Measurements from ENCODE around the gene MARF1. TPM values are rescaled to one million over a fixed set of nuclear protein-coding genes. Genes with fewer than 3 reads are reported as not detected.
"Not testable (repeated sequence)": the region's sequence is repeated elsewhere in the genome, so short reads cannot be mapped to it uniquely, and the experiment has no call there.

MARF1 gene
- total RNA-seq, 2 donors from 2014 or later, result 28.0 to 33.2 TPM

DNA sequence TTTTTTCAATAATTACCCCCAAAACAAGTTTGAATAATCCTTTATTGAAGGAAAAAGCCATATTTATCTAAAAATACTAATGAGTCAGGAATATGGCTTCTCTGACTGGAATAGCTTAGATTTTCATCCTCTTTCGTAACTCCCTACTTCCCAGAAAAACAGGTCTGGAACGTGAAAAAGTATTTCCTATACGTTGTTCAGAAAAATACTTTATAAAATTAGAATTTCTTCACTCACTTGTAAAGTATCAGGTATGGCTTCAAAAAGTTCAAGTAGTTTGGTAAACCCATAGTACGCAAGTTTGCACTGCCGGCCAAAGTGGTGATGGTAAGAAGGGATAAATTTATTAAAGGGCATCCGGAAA is 33.7 kb downstream of the MARF1 start:
- H3K27ac ChIP-seq, result no peak overlapping the region
- WGBS, 2 donors, result 89 to 92% methylated on average over 6 of the region's 6 CpGs

GRCh38 chr16:15608398-15609285 is 34.3 kb downstream of the MARF1 start:
- no peak overlapping the region for H3K27ac ChIP-seq
- TF ChIP-seq, protein P1, sequence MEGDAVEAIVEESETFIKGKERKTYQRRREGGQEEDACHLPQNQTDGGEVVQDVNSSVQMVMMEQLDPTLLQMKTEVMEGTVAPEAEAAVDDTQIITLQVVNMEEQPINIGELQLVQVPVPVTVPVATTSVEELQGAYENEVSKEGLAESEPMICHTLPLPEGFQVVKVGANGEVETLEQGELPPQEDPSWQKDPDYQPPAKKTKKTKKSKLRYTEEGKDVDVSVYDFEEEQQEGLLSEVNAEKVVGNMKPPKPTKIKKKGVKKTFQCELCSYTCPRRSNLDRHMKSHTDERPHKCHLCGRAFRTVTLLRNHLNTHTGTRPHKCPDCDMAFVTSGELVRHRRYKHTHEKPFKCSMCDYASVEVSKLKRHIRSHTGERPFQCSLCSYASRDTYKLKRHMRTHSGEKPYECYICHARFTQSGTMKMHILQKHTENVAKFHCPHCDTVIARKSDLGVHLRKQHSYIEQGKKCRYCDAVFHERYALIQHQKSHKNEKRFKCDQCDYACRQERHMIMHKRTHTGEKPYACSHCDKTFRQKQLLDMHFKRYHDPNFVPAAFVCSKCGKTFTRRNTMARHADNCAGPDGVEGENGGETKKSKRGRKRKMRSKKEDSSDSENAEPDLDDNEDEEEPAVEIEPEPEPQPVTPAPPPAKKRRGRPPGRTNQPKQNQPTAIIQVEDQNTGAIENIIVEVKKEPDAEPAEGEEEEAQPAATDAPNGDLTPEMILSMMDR (IDR thresholded peaks at IDR 0.05), result no peak
- TF ChIP-seq POLR2A (IDR thresholded peaks at IDR 0.05), result no peak
- DNase-seq (no peak), ATAC-seq (no peak)
- H3K9me3 ChIP-seq, result no peaks in the 10 kb centered on the region
- peaks cover 9 to 21% of the 10 kb centered on the region in 2 donors for H3K36me3 ChIP-seq (replicated peaks in 1 of 2; ENCODE audit: insufficient read depth in 1 of 2, low read depth in 2 of 2)
- H3K4me1 ChIP-seq, result peaks cover 10% of the 10 kb centered on the region
- intact Hi-C loops (cut with DNase I), result no loop called here
- 82 to 85% methylated on average over 19 of the region's 19 CpGs for WGBS, 2 donors
- H3K27me3 ChIP-seq, result no peaks in the 10 kb centered on the region
- no peak overlapping the region for H3K4me3 ChIP-seq

More for the DNA sequence above, 33.7 kb downstream of the MARF1 start:
- H3K4me3 ChIP-seq, result no peak overlapping the region
- no peaks in the 10 kb centered on the region for H3K27me3 ChIP-seq
- TF ChIP-seq, protein P1 (IDR thresholded peaks at IDR 0.05), result no peak
- TF ChIP-seq POLR2A (IDR thresholded peaks at IDR 0.05), result no peak
- no peaks in the 10 kb centered on the region for H3K9me3 ChIP-seq
- peaks cover 9 to 24% of the 10 kb centered on the region in 2 donors for H3K36me3 ChIP-seq (replicated peaks in 1 of 2; ENCODE audit: insufficient read depth in 1 of 2, low read depth in 2 of 2)
- DNase-seq (no peak), ATAC-seq (no peak)
- intact Hi-C loops (cut with DNase I), result no loop called here
- H3K4me1 ChIP-seq, result peaks cover 10% of the 10 kb centered on the region

- 77 to 89% methylated on average over 13 of the region's 13 CpGs for WGBS, 2 donors
- peak; percentile 61 for ATAC-seq
- intact Hi-C loops (cut with DNase I), result no loop called here
- TF ChIP-seq, protein P1 (IDR thresholded peaks at IDR 0.05), result no peak
- no peak for TF ChIP-seq POLR2A (IDR thresholded peaks at IDR 0.05)
- Histone ChIP-seq H3K4me3 (no peak overlapping the region), H3K27me3 (no peaks in the 10 kb centered on the region), H3K36me3 (replicated peaks in 1 of 2; ENCODE audit: insufficient read depth in 1 of 2, low read depth in 2 of 2) (peaks cover 9 to 21% of the 10 kb centered on the region in 2 donors), H3K27ac (no peak overlapping the region), H3K4me1 (peaks cover 10% of the 10 kb centered on the region), H3K9me3 (no peaks in the 10 kb centered on the region)
- peak in 2 of 4 donors; percentile 33 to 57 for DNase-seq
Observed at GRCh38 chr16:15607700-15608396, 35.1 kb downstream of the MARF1 start.

DNA sequence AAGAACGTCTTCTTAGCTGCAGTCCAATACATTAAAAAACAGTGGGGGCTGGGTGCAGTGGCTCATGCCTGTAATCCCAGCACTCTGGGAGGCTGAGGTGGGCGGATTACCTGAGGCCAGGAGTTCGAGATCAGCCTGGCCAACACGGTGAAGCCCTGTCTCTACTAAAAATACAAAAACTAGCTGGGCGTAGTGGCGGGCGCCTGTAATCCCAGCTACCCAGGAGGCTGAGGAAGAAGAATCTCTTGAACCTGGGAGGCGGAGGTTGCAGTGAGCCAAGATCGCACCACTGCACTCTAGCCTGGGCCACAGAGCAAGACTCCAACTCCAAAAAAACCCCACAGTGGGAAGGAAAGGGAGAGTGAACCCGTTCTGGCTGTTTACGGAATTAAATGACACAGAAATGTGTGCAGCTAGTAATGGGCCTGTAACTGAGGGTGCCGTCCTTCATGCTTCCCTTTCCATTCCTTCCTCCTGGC is 35.7 kb downstream of the MARF1 start:
- H3K4me1 ChIP-seq; H3K4me3 ChIP-seq; ATAC-seq; H3K27me3 ChIP-seq; H3K27ac ChIP-seq; DNase-seq; H3K9me3 ChIP-seq; intact Hi-C loops (cut with DNase I): not testable (repeated sequence)
- peaks cover 9 to 21% of the 10 kb centered on the region in 2 donors for H3K36me3 ChIP-seq (replicated peaks in 1 of 2; ENCODE audit: insufficient read depth in 1 of 2, low read depth in 2 of 2)
- WGBS, 2 donors, result 89% methylated on average over 12 of the region's 12 CpGs

- no peak overlapping the region for H3K27ac ChIP-seq
- H3K9me3 ChIP-seq, result no peaks in the 10 kb centered on the region
- WGBS, 2 donors, result 89 to 95% methylated on average over 5 of the region's 5 CpGs
- no peak for ATAC-seq
- peaks cover 3% of the 10 kb centered on the region for H3K4me1 ChIP-seq
- H3K4me3 ChIP-seq, result no peak overlapping the region
- TF ChIP-seq, protein P1 (IDR thresholded peaks at IDR 0.05), result no peak
- no peak for TF ChIP-seq POLR2A (IDR thresholded peaks at IDR 0.05)
- DNase-seq, result no peak
- H3K27me3 ChIP-seq, result no peaks in the 10 kb centered on the region
- intact Hi-C loops (cut with DNase I), result no loop called here
- H3K36me3 ChIP-seq (replicated peaks in 1 of 2; ENCODE audit: insufficient read depth in 1 of 2, low read depth in 2 of 2), result peaks cover 9 to 22% of the 10 kb centered on the region in 2 donors
Observed at GRCh38 chr16:15606518-15607220, 36.3 kb downstream of the MARF1 start.
